H1 (cell line): ENCODE results near the gene AKAP8. TPM values are rescaled to one million over a fixed set of nuclear protein-coding genes. Genes with fewer than 3 reads are reported as not detected.
A peak's percentile ranks its signal among the peaks of the same experiment; 100 is the strongest.

Source experiments
- CTCF ChIA-PET: fragments of 300-600 bp; sonication (Branson Sonifier 250); formaldehyde crosslinking; loops from one replicate; lab custom pipeline; 2021; ENCODE audit not compliant: partially characterized antibody; lab: Charles Lee
- POLR2A ChIA-PET: fragments of 300-600 bp; sonication (Branson Sonifier 250); formaldehyde crosslinking; loops from one replicate; lab custom pipeline; 2021; ENCODE audit warnings: inconsistent platforms; ENCODE audit not compliant: partially characterized antibody; lab: Charles Lee
- DNase-seq, 2 experiments: peaks; one replicate each; pipeline versions ENCODE4 v3.0.0 to v3.0.0-alpha.2; 2010 to 2022; ENCODE audit warnings: low spot score in 2 of 2, low read depth in 1 of 2, mixed read lengths in 1 of 2
- FAIRE-seq: peaks from 2 replicates; lab custom pipeline; 2011; peaks lifted over from hg19 to GRCh38; lab: Jason Lieb, UNC
- H2AFZ ChIP-seq: 2 replicates; pipeline ENCODE4 v1.8.1; 2012; ENCODE audit warnings: low read length, inconsistent platforms
- H2AK5ac ChIP-seq: 2 replicates; pipeline ENCODE4 v1.6.1; 2013; ENCODE audit warnings: low read depth, low read length
- H2BK120ac ChIP-seq: replicated peaks from 2 replicates; pipeline ENCODE3; 2013; ENCODE audit warnings: low read depth, low read length, inconsistent platforms
- H2BK12ac ChIP-seq: 2 replicates; pipeline ENCODE4 v1.6.1; 2013; ENCODE audit warnings: low read depth, low read length
- H2BK15ac ChIP-seq: 2 replicates; pipeline ENCODE4 v1.6.1; 2013; ENCODE audit warnings: low read length
- H2BK20ac ChIP-seq: 2 replicates; pipeline ENCODE4 v1.6.1; 2013; ENCODE audit warnings: low read length
- H2BK5ac ChIP-seq: 2 replicates; pipeline ENCODE4 v1.6.1; 2013; ENCODE audit warnings: low read depth, low read length
- H3K14ac ChIP-seq: 2 replicates; pipeline ENCODE4 v1.6.1; 2013; ENCODE audit warnings: inconsistent platforms; ENCODE audit not compliant: insufficient read length
- H3K18ac ChIP-seq: 2 replicates; pipeline ENCODE4 v1.6.1; 2013; ENCODE audit warnings: low read length; ENCODE audit errors: extremely low read depth
- H3K23ac ChIP-seq: 2 replicates; pipeline ENCODE4 v1.6.1; 2013; ENCODE audit warnings: inconsistent platforms; ENCODE audit not compliant: insufficient read length
- H3K23me2 ChIP-seq: 2 replicates; pipeline ENCODE4 v1.6.1; 2013; ENCODE audit warnings: low read depth, low read length
- H3K27ac ChIP-seq: 2 replicates; pipeline ENCODE4 v1.6.1; 2011; ENCODE audit warnings: low read depth, low read length, inconsistent platforms
- H3K27me3 ChIP-seq, 4 experiments: replicated peaks in 1 of 4; 1 replicate in 1 of 4; 2 replicates in 3 of 4; pipeline versions ENCODE4 v1.6.1 to v1.8.1; 2011 to 2013; ENCODE audit warnings: low read length in 3 of 4, mild to moderate bottlenecking in 3 of 4, inconsistent platforms in 2 of 4, mixed read lengths in 2 of 4, moderate library complexity in 1 of 4; ENCODE audit not compliant: control insufficient read depth in 3 of 4, insufficient read depth in 3 of 4; ENCODE audit errors: extremely low read depth in 1 of 4
- H3K36me3 ChIP-seq, 4 experiments: 2 replicates each; pipeline versions ENCODE4 v1.6.1 to v1.8.1; 2011 to 2013; ENCODE audit warnings: mild to moderate bottlenecking in 4 of 4, low read length in 3 of 4, moderate library complexity in 2 of 4, control low read depth in 1 of 4, inconsistent platforms in 1 of 4; ENCODE audit not compliant: insufficient read depth in 4 of 4, control insufficient read depth in 2 of 4
- H3K4ac ChIP-seq: replicated peaks from 2 replicates; pipeline ENCODE3; 2013; ENCODE audit warnings: low read length, low read depth, mixed read lengths, inconsistent platforms; ENCODE audit not compliant: insufficient read length
- H3K4me1 ChIP-seq, 4 experiments: replicated peaks in 1 of 4; 1 replicate in 1 of 4; 2 replicates in 3 of 4; pipeline versions ENCODE4 v1.6.1 to v1.8.1; 2011 to 2013; ENCODE audit warnings: low read length in 3 of 4, inconsistent platforms in 2 of 4, mixed read lengths in 1 of 4; ENCODE audit not compliant: insufficient read depth in 4 of 4, control insufficient read depth in 3 of 4
- H3K4me2 ChIP-seq, 2 experiments: 2 replicates each; pipeline versions ENCODE4 v1.6.1 to v1.8.1; 2011 to 2013; ENCODE audit warnings: low read depth in 2 of 2, low read length in 2 of 2, control low read depth in 1 of 2, inconsistent platforms in 1 of 2, mild to moderate bottlenecking in 1 of 2; ENCODE audit not compliant: insufficient read depth in 1 of 2
- H3K4me3 ChIP-seq, 4 experiments: fragments of 200-600, 300-600 bp in 1 of 4; sonication (generic), shearing (Covaris generic), sonication (Bioruptor Twin) in 1 of 4; 2 replicates each; pipeline versions ENCODE4 v1.5.1 to v1.8.1; 2011 to 2016; ENCODE audit warnings: low read length in 4 of 4, low read depth in 3 of 4, control low read depth in 2 of 4, inconsistent platforms in 2 of 4, mild to moderate bottlenecking in 2 of 4, mixed read lengths in 1 of 4, moderate library complexity in 1 of 4; ENCODE audit not compliant: insufficient read depth in 2 of 4; ENCODE audit errors: extremely low read depth in 1 of 4
- H3K56ac ChIP-seq: replicated peaks from 2 replicates; pipeline ENCODE3; 2013; ENCODE audit warnings: low read depth, mild to moderate bottlenecking, mixed read lengths, low read length, inconsistent platforms; ENCODE audit not compliant: insufficient read length
- H3K79me1 ChIP-seq: 2 replicates; pipeline ENCODE4 v1.6.1; 2013; ENCODE audit warnings: low read depth, low read length, control low read depth
- H3K79me2 ChIP-seq, 2 experiments: 2 replicates each; pipeline versions ENCODE4 v1.6.1 to v1.8.1; 2012 to 2013; ENCODE audit warnings: low read length in 2 of 2, mild to moderate bottlenecking in 2 of 2, inconsistent platforms in 1 of 2; ENCODE audit not compliant: insufficient read depth in 2 of 2, control insufficient read depth in 1 of 2
- H3K9ac ChIP-seq, 4 experiments: replicated peaks in 1 of 4; 1 replicate in 1 of 4; 2 replicates in 3 of 4; pipeline versions ENCODE4 v1.6.1 to v1.8.1; 2011 to 2013; ENCODE audit warnings: low read depth in 3 of 4, low read length in 3 of 4, control low read depth in 2 of 4, mild to moderate bottlenecking in 2 of 4, moderate library complexity in 2 of 4, inconsistent platforms in 1 of 4; ENCODE audit errors: extremely low read depth in 1 of 4
- H3K9me3 ChIP-seq, 2 experiments: 2 replicates each; pipeline versions ENCODE4 v1.6.1 to v1.8.1; 2012 to 2013; ENCODE audit warnings: mild to moderate bottlenecking in 2 of 2, moderate library complexity in 2 of 2, control low read depth in 1 of 2, inconsistent platforms in 1 of 2, low read depth in 1 of 2, low read length in 1 of 2, mixed read lengths in 1 of 2; ENCODE audit not compliant: insufficient read depth in 2 of 2
- H4K20me1 ChIP-seq, 2 experiments: replicated peaks in 1 of 2; 2 replicates each; pipeline versions ENCODE3 to v1.8.1; 2011 to 2013; ENCODE audit warnings: inconsistent platforms in 2 of 2, low read length in 2 of 2, mild to moderate bottlenecking in 1 of 2; ENCODE audit not compliant: insufficient read depth in 2 of 2, control insufficient read depth in 1 of 2
- H4K5ac ChIP-seq: 2 replicates; pipeline ENCODE4 v1.6.1; 2013; ENCODE audit warnings: low read length, low read depth, mixed read lengths, inconsistent platforms; ENCODE audit not compliant: insufficient read length
- H4K8ac ChIP-seq: 2 replicates; pipeline ENCODE4 v1.8.0; 2013; ENCODE audit warnings: mild to moderate bottlenecking, moderate library complexity, low read length, inconsistent platforms; ENCODE audit not compliant: insufficient read depth; ENCODE audit errors: extremely low read depth
- H4K91ac ChIP-seq: replicated peaks from 2 replicates; pipeline ENCODE3; 2013; ENCODE audit warnings: low read length, mixed read lengths, inconsistent platforms; ENCODE audit not compliant: insufficient read length
- CEBPB ChIP-seq: IDR thresholded peaks from 2 replicates; pipeline ENCODE4 v1.6.1; 2012; ENCODE audit warnings: low read depth, low read length
- EGR1 ChIP-seq: IDR thresholded peaks from 2 replicates; pipeline ENCODE4 v1.6.1; 2011; ENCODE audit warnings: low read depth, low read length, borderline replicate concordance
- RNF2 ChIP-seq: fragments of 200-900, 300-1000 bp; sonication (generic); IDR thresholded peaks from 2 replicates; pipeline ENCODE4 v1.7.1; 2016; ENCODE audit warnings: borderline replicate concordance, low read depth, mild to moderate bottlenecking, antibody characterized with exemption, low read length; ENCODE audit not compliant: poor library complexity, severe bottlenecking; ENCODE audit errors: missing control alignments
- SP2 ChIP-seq: IDR thresholded peaks from 2 replicates; pipeline ENCODE4 v1.6.1; 2012; ENCODE audit warnings: mild to moderate bottlenecking, low read length, inconsistent platforms
- SP4 ChIP-seq: IDR thresholded peaks from 2 replicates; pipeline ENCODE4 v1.6.1; 2012; ENCODE audit warnings: low read length, inconsistent platforms
- WGBS, 2 experiments: shearing (Covaris generic) in 1 of 2; methylation state at CpG; one replicate each; pipeline versions ENCODE4 v1.1.6 to v1.1.7; 2013 to 2015; ENCODE audit warnings: low lambda C conversion rate in 2 of 2, mixed read lengths in 2 of 2, inconsistent platforms in 1 of 2, low coverage in 1 of 2, missing lambda C conversion rate in 1 of 2; ENCODE audit not compliant: insufficient replicate concordance in 2 of 2, insufficient coverage in 1 of 2, insufficient read length in 1 of 2; ENCODE audit errors: extremely low coverage in 1 of 2, missing lambda C conversion rate in 1 of 2; 5-methylcytosine and 5-hydroxymethylcytosine counted together
- polyA plus RNA-seq, 7 experiments: library from polyadenylated mRNA; depleted of rRNA in 3 of 7; stranded (reverse) in 5 of 7; unstranded in 2 of 7; fragments of >200 nt in 5 of 7; fragments of 200-250 nt in 2 of 7; gene quantifications; 1 replicate in 5 of 7; 2 replicates in 1 of 7; 4 replicates in 1 of 7; pipeline versions ENCODE4 v1.2.1 to v1.2.3, GENCODE V29; 2011 to 2013; ENCODE audit warnings: missing spikeins in 2 of 7, mixed read lengths in 2 of 7
- total RNA-seq: library from RNA; stranded (reverse); fragmentation: NEBNext Ultra II Directional; extraction: Animal tissue kit (Norgen Biotek cat#: 25700); gene quantifications from 2 replicates; pipeline ENCODE4 v1.2.1, GENCODE V29; 2021

AKAP8 gene
- total and polyA plus RNA-seq, 2 of the 8 experiments (the other 6 are each of a cell fraction or from before 2014, with no cell fraction given): 17.0 to 41.0 TPM

DNA sequence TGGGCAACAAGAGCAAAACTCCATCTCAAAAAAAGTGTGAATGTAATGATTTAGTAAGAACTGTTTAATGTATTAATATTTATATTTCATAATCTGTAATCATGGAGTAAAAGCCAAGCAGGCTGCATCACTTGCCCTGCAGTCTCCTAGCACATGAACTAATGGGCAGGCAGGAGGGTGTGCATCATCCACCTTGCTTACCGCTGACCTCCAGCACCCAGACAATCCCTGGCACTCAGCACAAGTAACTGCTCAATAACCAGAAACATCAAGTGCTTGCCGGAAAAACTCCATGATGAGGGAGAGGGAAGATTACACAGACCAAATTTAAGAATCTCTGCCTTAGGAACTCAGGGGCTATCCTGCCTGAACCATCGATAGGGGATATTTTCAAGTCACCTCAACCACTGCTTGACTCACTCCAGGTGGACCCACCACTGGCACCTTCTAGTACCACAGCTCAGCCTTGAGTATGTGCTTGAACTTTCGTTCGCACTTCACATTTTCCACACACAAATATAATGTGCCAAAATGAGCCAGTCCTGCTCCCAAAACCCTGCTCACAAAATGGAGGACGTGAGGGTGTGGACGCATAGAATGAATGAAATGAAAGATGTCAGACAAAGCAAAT lies 65.8 kb downstream of the AKAP8 start:
- Histone ChIP-seq H2BK15ac (no peak overlapping the region), H2BK20ac (no peak overlapping the region), H3K23ac (no peak overlapping the region), H4K20me1 (peaks cover 49 to 54% of the 10 kb centered on the region in 2 experiments)
- no peak for TF ChIP-seq SP2
- no peak for TF ChIP-seq CEBPB
- TF ChIP-seq EGR1: no peak
- no peak for TF ChIP-seq SP4
- TF ChIP-seq RNF2: no peak
- TF ChIP-seq, all 59 proteins: peak for 0
- Histone ChIP-seq H3K27ac (no peak overlapping the region), H3K4me2 (no peak overlapping the region), H3K4me3 (no peak overlapping the region), H3K79me2 (peaks cover 85 to 98% of the 10 kb centered on the region in 2 experiments), H2BK5ac (no peak overlapping the region), H3K79me1 (peaks cover 20% of the 10 kb centered on the region), H2BK12ac (no peak overlapping the region), H3K27me3 (no peaks in the 10 kb centered on the region), H3K36me3 (no peaks in the 10 kb centered on the region), H3K18ac (no peak overlapping the region), H3K9me3 (no peaks in the 10 kb centered on the region), H3K4me1 (peaks cover 3 to 10% (median 8%) of the 10 kb centered on the region in 4 experiments; a peak in 6 of 7 replicates), H4K5ac (no peak overlapping the region), H2BK120ac (no peak overlapping the region), H3K23me2 (no peaks in the 10 kb centered on the region), H2AFZ (no peak overlapping the region), H4K91ac (no peak overlapping the region), H3K4ac (peak overlapping the region; percentile 14), H4K8ac (no peak overlapping the region), H3K9ac (no peak overlapping the region), H3K56ac (no peak overlapping the region), H3K14ac (no peak overlapping the region), H2AK5ac (no peak overlapping the region)
- 96% methylated on average over 7 of the region's 7 CpGs; no CpG with 5 or more reads in 1 of the 2 experiments for WGBS, 2 experiments
- ChIA-PET CTCF (interaction anchor here (0.6 kb wide), 1 partner anchor 62 kb away, joined by 3 read pairs; no protein-coding TSS in a partner anchor), POLR2A (interaction anchor here (1.3 to 5.1 kb wide), 4 partner anchors 8 to 34 kb away, joined by 3 to 27 read pairs (median 4); partner anchors contain the start of gene BRD4)
- DNase-seq (no peak), FAIRE-seq (no peak)
